HG02885 (cell line): ENCODE results near the gene PLEKHG4.

ENCODE experiments used
- ATAC-seq: cut with Tn5 transposase; IDR thresholded peaks from one replicate; pipeline ENCODE4 v1.9.1; 2021; ENCODE audit warnings: mild to moderate bottlenecking; ENCODE audit not compliant: unreplicated experiment, poor library complexity

The PLEKHG4 gene

DNA sequence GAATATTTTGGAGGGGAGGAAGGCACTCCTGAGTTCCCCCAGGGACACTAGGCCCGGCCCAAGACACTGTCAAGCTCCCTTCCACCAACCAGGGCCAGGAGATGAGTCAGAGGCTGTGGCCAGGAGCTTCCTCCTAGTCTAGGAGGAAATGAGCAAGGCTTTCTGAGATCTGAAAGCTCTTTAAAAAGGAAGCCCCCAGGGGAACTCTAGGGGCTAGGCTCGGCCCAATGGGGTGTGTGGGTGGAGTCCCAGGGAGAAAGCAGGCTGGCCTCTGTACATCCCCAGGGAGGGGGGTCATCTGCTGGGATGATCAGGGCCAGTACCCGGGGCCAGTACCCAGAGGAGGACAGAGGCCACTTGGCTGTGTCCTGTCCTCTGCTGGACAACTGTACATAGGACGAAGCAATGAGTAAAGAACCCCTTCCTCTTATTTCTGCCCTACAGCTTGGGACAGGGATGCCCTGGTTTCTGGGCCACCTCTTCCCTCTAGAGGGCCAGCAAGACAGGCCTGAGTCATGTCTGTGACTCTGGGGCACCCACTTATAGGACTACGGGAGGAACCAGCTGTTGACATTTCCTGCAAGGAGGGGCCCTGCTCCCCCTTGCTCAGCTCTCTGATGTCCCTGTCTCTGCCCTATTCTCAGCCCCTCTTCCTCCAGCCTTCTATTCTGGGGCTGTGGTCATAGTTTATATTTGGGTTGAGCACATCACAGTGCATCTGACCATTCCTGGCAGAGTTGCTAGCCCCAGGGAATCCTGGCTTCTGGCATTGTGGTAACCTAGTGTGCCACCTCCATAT lies 34.7 kb upstream of the PLEKHG4 start:
- peak; percentile 49 for ATAC-seq

DNA sequence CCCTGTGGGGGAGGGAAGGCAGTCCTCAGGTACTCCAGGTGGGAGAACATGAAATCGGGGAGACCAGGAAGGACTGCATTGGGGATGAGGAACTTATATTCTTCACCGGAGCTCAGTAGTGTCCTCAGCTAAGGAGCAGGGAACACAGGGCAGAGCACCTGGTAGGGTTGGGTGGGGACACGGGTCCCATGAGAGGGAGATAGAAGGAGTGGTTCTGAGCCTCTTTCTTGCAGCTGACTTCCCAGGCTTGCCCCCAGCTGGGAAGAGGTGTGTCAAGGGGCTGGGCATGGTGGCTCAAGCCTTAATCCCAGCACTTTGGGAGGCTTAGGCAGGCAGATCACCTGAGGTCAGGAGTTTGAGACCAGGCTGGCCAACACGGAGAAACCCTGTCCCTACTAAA lies 34.1 kb upstream of the PLEKHG4 start:
- no peak for ATAC-seq

- ATAC-seq = no peak
These were observed 33.7 kb upstream of the PLEKHG4 start for GRCh38 chr16:67245674-67246080.

DNA sequence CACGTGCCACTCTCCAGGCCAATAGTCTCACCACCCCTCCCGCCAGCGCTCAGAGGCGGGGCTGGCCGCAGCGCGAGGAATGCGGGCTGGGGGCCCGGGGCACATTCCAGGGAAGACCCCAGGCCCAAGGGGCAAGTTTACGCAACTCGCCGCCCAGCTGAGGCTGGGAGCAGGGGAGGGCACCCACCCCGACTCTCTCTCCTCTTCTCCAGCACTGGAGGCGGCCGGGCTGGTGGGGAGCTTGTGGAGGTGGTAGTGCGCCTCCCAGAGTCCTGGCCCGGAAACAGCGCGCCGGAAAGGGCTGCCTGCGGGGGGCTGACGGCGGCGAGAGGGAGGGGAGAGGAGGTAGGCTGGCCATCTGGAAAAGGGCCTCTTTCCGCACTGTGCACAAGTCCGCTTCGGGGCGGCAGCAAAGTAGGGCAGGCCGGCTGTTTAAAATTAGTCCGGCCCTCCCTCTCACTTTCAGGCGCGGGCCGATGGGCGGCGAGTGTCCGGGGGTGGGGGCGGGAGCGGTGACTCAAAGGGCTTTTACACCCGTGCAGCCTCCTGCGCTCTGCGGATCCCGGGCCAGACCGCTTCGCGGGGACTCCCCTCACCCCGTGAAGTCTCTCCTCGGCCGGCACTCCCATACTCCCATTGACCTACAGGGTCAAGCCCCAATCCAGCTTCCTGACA lies 33.1 kb upstream of the PLEKHG4 start:
- ATAC-seq = peak; percentile 24

DNA sequence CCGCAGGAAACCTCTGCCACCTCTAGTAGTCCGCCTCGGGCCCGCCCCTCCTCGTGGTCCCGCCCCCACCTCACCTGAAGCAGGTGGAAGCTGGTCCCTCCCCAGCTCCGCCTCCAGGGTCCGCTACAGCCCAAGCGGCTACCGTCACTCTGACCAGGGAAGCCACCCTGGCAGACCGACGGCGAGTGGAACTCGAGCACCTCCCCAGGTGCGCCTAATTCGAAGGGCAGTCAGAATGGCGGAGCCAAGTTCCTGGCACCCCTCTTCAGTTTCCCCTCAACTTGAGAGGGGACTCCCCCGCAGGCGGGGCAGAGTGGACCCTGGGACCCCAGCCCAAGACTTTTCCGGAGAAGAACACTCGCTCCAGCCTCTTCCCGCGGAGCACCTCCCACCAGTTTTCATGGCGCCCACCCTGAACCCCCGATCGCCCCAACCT lies 32.6 kb upstream of the PLEKHG4 start:
- ATAC-seq = peak; percentile 18

DNA sequence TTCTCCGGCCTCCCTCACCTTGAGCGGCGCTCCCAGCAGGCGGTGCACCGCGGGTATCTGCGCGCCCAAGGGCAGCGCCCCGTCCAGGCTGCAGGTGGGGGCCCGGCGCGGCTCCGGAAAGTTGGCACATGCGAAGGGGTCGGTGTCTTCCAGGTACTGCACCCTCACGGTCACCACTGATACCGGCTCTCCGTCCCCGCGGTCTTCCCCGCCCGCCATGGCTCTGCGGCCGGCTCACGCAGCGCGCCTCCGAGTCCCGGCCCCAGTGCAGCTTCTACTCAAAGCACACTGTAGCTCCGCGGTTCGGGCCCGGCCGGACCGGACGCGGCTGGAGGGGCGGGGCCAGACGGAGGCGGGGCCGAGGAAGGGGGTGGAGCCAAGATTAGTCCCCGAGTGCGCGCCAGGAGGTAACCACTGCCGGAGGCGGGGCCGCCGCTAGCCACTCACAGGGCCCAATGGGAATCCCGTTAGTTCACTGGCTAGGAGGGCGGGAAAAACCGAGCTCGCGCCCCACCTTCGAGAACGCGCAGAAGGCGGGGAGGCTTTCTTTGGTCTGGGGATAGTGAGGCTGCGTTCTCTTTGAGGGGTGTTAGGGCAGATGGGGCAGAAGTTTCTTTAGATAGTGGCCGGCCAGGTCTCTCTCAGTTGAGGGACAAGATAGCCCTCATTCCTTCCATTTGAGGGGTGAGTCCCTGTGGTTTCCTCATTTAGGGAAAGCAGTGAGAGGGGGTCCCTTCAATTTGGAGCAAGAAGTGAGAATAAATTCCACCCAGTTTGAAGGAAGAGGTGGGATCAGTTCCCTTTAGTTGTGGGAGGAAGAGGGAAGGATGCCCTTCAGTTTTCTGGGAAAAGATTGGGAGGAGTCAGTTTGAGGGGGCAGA lies 31.9 kb upstream of the PLEKHG4 start, which contains the start of gene FHOD1:
Gene FHOD1, minus strand, starts transcription at position 290 of the 881 bp plus-strand sequence. Its CDS starts 71 bp downstream, at position 219.
- peak; percentile 52 for ATAC-seq

DNA sequence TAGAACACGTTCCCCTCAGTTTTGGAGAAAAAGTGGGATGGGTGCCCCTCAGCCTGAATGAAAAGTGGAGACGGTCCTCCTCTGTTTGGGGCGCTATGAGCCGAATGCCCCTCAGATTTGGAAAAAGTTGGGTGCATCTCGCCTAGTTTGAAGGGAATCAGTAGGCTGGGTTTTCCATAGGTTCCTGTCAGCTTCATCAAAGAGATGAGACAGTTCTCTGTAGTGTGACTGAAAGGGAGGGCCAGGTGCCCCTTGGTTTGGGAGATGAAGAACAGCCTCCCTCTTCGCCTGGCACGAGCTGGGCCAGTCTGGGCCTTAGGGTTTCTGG lies 31.3 kb upstream of the PLEKHG4 start:
- ATAC-seq = no peak

DNA sequence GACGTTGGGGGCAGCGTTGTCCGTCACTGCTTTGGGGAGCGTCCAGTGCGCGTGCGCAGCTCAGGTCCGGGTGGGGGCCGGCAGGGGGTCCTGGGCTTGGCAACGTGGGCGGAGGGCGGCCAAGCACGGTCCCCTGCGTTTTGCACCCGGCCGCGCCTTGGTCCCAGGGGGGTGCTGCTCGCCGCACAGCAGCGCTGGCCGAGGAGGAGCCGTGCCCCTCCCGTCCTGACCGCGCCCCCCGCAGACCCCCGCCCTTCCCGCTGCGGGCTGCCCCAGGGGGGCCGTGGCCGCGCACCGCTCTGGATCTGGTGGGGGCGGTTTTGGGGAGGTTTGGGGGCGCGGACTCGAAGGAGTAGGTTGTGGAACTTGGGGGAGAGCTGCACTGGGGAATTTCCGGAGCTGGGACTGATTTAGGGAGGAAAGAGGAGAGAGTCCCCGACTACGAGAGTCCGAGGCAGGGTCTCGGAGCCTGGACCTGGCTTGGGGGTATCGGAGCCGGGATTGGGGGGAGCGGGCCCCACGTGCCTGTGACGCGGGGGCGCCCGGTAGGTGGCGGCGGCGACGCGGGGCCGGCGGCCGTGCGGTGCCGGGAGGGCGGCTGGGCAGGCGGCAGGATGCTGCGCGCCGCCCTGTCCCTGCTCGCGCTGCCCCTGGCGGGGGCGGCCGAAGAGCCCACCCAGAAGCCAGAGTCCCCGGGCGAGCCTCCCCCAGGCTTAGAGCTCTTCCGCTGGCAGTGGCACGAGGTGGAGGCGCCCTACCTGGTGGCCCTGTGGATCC lies 30.7 kb upstream of the PLEKHG4 start, which contains the start of gene SLC9A5:
Gene SLC9A5, plus strand, starts transcription at position 579 of the 777 bp plus-strand sequence. Its CDS starts 36 bp downstream, at position 615.
- ATAC-seq = no peak

- ATAC-seq = no peak
These were observed 29.9 kb upstream of the PLEKHG4 start for GRCh38 chr16:67249178-67250044.

DNA sequence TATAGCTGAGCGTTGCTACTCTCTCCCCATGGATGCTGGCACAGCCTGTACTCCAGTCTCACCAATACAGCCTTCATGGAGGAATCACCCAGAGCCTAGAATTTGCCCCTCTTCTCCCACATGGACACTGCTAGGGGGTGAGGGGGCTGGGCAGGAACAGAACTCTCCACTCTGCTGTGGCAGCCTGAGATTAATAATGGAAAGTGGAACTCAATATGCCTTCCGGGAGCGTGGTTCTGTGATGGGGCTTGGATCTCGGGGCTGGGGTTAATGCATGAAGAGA lies 29.3 kb upstream of the PLEKHG4 start:
- no peak for ATAC-seq

- no peak for ATAC-seq
These were observed 26.5 kb upstream of the PLEKHG4 start for GRCh38 chr16:67252609-67253497.

DNA sequence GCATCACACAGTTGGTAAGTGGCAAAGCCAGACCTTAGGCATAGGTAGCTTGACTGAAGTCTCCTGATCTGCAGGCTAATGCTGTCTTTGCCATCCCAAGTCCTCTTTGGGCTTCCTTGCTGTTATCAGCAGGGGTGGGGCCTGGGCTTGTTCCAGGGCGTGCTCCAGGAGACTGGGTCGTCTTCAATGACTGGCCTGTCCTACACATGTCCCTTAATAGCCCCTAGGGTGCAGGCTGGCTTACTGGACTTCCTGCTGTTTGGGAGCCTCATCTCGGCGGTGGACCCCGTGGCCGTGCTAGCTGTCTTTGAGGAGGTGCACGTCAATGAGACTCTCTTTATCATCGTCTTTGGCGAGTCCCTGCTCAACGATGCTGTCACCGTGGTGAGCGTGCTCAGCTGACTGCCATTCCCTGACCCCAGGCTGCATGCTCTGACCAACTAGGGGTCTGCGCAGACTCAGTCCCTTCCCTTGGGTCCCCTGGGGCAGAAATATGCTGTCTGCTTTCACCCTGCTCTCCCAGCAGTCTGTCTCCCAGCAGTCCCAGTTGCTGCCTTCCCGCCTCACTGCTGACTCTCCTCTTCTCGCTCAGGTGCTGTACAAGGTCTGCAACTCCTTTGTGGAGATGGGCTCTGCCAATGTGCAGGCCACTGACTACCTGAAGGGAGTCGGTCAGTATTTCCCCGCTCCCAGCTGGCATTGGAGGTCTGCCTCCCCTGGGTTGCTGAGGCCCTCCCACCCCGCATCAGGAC lies 24.4 kb upstream of the PLEKHG4 start:
- ATAC-seq = no peak

GRCh38 chr16:67255553-67256221 lies 23.6 kb upstream of the PLEKHG4 start:
- ATAC-seq = no peak

DNA sequence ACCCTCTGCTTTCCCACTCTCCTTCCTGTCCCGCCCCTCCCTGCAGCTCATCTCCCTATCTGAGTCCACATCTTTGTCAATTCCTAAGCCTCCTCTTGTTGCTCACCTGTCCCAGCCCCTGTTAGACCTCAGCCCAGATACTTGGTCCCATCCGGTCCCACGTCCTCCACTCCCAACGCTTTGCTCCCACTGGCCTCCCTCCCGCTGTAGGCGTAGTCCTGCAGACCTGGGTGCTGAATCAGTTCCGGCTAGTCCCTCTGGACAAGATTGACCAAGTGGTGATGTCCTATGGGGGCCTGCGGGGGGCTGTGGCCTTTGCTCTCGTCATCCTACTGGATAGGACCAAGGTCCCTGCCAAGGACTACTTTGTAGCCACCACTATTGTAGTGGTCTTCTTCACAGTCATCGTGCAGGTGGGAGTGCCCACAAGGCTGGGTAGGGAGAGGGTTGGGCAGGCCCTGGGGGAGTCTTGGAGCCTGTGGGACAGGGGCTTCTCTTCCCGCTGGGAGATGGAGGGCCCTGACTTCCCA lies 22.6 kb upstream of the PLEKHG4 start:
- ATAC-seq = no peak

DNA sequence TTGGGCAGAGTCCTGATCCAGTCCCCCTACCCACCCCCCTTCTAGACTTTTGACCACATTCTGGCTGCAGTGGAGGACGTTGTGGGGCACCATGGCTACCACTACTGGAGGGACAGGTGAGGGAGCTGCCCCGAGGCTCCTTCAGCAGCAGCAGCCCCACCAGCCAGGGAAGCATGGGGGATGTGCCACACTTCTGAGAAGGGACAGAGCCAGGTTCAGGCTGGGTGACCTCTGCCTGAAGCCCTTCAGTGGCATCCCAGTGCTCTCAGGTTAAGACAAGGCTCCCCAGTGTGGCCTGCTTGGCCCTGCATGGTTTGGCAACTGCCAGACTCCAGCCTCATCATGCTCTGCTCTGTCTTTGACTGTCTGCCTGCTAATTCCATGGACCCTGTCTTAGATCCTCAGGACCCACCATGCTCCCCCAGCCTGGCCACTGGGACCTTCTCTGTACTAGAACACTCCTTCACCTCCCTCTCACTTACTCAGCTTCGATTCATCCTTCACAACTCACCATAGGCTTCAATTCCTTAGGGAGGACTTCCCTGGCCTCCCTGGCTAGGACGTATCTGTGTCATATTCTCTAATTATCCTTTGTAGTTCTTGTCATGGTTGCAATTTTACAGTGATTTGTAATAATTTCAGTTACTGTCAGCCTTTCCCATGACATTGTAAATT lies 21.7 kb upstream of the PLEKHG4 start:
- no peak for ATAC-seq

DNA sequence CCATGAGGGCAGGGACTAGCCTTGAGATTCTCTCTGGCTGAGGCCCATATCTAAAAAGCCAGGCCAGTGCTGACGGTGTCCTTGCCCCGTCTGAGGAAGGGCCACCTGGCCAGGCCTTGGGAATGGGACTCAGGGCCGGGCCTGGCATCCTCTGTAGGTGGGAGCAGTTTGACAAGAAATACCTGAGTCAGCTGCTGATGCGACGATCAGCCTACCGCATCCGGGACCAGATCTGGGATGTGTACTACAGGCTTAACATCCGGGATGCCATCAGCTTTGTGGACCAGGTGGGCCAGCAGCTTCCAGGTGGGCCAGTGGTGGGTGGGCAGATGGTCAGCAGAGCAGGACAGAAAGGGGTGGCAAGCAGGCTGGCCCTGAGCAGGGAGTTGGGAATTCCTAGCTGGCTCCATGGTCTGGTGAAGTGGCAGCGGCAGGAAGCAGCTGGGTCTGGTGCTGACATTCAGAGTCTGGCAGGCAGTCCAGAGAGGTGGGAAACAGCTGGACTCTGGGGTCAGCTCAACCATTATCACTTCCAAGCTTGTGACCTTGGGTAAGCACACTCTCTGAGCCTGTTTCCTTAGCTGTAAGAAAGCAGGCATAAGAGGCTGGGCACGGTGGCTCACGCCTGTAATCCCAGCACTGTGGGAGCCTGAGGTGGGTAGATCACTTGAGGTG lies 21.0 kb upstream of the PLEKHG4 start:
- no peak for ATAC-seq
